HEK293 (cell line): Measurements from ENCODE around the gene SF1.

Experiments used
- CTCF ChIA-PET: fragments of 350-600 bp; formaldehyde crosslinking; extraction: SDS; loops from one replicate; lab custom pipeline; 2021; ENCODE audit warnings: antibody characterized with exemption; lab: Yijun Ruan, JAX
- POLR2A ChIA-PET: fragments of 300-600 bp; formaldehyde crosslinking; extraction: SDS; loops from one replicate; lab custom pipeline; 2020; ENCODE audit warnings: antibody characterized with exemption, inconsistent platforms; lab: Yijun Ruan, JAX
- H3K27ac ChIP-seq: fragments of 200-500 bp; sonication (Bioruptor generic); 2 replicates; pipeline ENCODE4 v1.5.1; 2014; ENCODE audit warnings: low read depth, low read length, control low read depth, inconsistent platforms; ENCODE audit errors: extremely low read depth
- H3K36me3 ChIP-seq, 2 experiments: fragments of 200-500 bp in 1 of 2; sonication (Bioruptor generic) in 1 of 2; 1 replicate in 1 of 2; 2 replicates in 1 of 2; pipeline ENCODE4 v1.5.1; 2014 to 2017; ENCODE audit warnings: inconsistent platforms in 2 of 2, low read length in 2 of 2; ENCODE audit not compliant: control insufficient read depth in 2 of 2, insufficient read depth in 1 of 2
- H3K4me1 ChIP-seq: fragments of 200-500 bp; sonication (Bioruptor generic); 2 replicates; pipeline ENCODE4 v1.5.1; 2014; ENCODE audit warnings: mild to moderate bottlenecking, low read length, inconsistent platforms; ENCODE audit not compliant: control insufficient read depth, insufficient read depth
- H3K4me3 ChIP-seq: 2 replicates; pipeline ENCODE4 v1.5.1; 2011; ENCODE audit warnings: low read depth, mild to moderate bottlenecking, control low read depth, low read length, moderate library complexity
- H3K9me3 ChIP-seq: fragments of 200-500 bp; sonication (Bioruptor generic); 2 replicates; pipeline ENCODE4 v1.5.1; 2014; ENCODE audit warnings: low read depth, low read length, inconsistent platforms; ENCODE audit not compliant: control insufficient read depth, insufficient read depth
- EGR2 ChIP-seq: fragments of 450-650 bp; formaldehyde crosslinking; IDR thresholded peaks from 2 replicates; pipeline ENCODE4 v1.5.1; 2016; ENCODE audit warnings: low read depth, missing biosample characterization, missing genetic modification characterization
- FEZF1 ChIP-seq: fragments of 450-650 bp; formaldehyde crosslinking; IDR thresholded peaks from 2 replicates; pipeline ENCODE4 v1.5.1; 2016; ENCODE audit warnings: missing biosample characterization, missing genetic modification characterization
- IKZF3 ChIP-seq: fragments of 450-650 bp; IDR thresholded peaks from 2 replicates; pipeline ENCODE4 v1.5.0; 2018; ENCODE audit warnings: missing biosample characterization, mild to moderate bottlenecking, missing genetic modification characterization, moderate library complexity
- PRDM1 ChIP-seq: fragments of 450-650 bp; formaldehyde crosslinking; IDR thresholded peaks from 2 replicates; pipeline ENCODE4; 2016; ENCODE audit warnings: missing biosample characterization, missing genetic modification characterization
- PRDM2 ChIP-seq: fragments of 450-650 bp; formaldehyde crosslinking; IDR thresholded peaks from 2 replicates; pipeline ENCODE4 v1.5.1; 2016; ENCODE audit warnings: missing biosample characterization, missing genetic modification characterization, borderline replicate concordance
- PRDM4 ChIP-seq: fragments of 450-650 bp; formaldehyde crosslinking; IDR thresholded peaks from 2 replicates; pipeline ENCODE4 v1.5.1; 2017; ENCODE audit warnings: missing biosample characterization, missing genetic modification characterization
- SP2 ChIP-seq: fragments of 450-650 bp; formaldehyde crosslinking; IDR thresholded peaks from 2 replicates; pipeline ENCODE4 v1.5.1; 2016; ENCODE audit warnings: missing biosample characterization, missing genetic modification characterization
- TSHZ1 ChIP-seq: fragments of 450-650 bp; formaldehyde crosslinking; IDR thresholded peaks from 2 replicates; pipeline ENCODE4 v1.5.1; 2016; ENCODE audit warnings: missing biosample characterization, missing genetic modification characterization, borderline replicate concordance
- WT1 ChIP-seq: fragments of 450-650 bp; formaldehyde crosslinking; IDR thresholded peaks from 2 replicates; pipeline ENCODE4 v1.5.1; 2016; ENCODE audit warnings: missing biosample characterization, missing genetic modification characterization
- ZNF366 ChIP-seq: fragments of 450-650 bp; formaldehyde crosslinking; conservative IDR thresholded peaks from 2 replicates; pipeline ENCODE4 v1.5.1; 2016; ENCODE audit warnings: missing biosample characterization, missing genetic modification characterization
- ZNF560 ChIP-seq: fragments of 450-650 bp; formaldehyde crosslinking; IDR thresholded peaks from 2 replicates; pipeline ENCODE4 v1.5.1; 2017; ENCODE audit warnings: missing biosample characterization, missing genetic modification characterization, borderline replicate concordance

The SF1 gene

GRCh38 chr11:64823568-64824119 is 45.3 kb upstream of the SF1 start:
- no peaks in the 10 kb centered on the region; a peak in 1 of 3 replicates for H3K36me3 ChIP-seq
- POLR2A ChIA-PET: no interaction called here

More at GRCh38 chr11:64823568-64824119, 45.3 kb upstream of the SF1 start:
- H3K4me3 ChIP-seq: no peak overlapping the region
- CTCF ChIA-PET: no interaction called here
- H3K27ac ChIP-seq: no peak overlapping the region
- no peaks in the 10 kb centered on the region for H3K9me3 ChIP-seq
- TF ChIP-seq TSHZ1 (tag by site-specific recombination): no peak
- TF ChIP-seq SP2 (tag by site-specific recombination): no peak
- TF ChIP-seq ZNF366 (tag by site-specific recombination): peak; percentile 61
- TF ChIP-seq FEZF1 (tag by site-specific recombination): no peak
- TF ChIP-seq PRDM4 (tag by site-specific recombination): no peak
- TF ChIP-seq ZNF560 (tag by site-specific recombination): no peak
- TF ChIP-seq PRDM2 (tag by site-specific recombination): no peak
- TF ChIP-seq WT1: no peak
- 0 out of 2 replicates have a peak, but pooled peaks have one; percentile 24 for TF ChIP-seq PRDM1 (tag by site-specific recombination)
- peak; percentile 73; the same call in 1 of the 2 replicates for TF ChIP-seq EGR2 (tag by site-specific recombination)
- no peak for TF ChIP-seq IKZF3 (tag by site-specific recombination)
- H3K4me1 ChIP-seq: no peaks in the 10 kb centered on the region
